ENCODE data around the gene KCNC1. TPM values are rescaled to one million over a fixed set of nuclear protein-coding genes. Genes with fewer than 3 reads are reported as not detected.

The KCNC1 gene
- polyA plus RNA-seq, 2 of the 4 experiments (the other 2 are of a cell fraction), result 0.08 TPM; not detected in 1

DNA sequence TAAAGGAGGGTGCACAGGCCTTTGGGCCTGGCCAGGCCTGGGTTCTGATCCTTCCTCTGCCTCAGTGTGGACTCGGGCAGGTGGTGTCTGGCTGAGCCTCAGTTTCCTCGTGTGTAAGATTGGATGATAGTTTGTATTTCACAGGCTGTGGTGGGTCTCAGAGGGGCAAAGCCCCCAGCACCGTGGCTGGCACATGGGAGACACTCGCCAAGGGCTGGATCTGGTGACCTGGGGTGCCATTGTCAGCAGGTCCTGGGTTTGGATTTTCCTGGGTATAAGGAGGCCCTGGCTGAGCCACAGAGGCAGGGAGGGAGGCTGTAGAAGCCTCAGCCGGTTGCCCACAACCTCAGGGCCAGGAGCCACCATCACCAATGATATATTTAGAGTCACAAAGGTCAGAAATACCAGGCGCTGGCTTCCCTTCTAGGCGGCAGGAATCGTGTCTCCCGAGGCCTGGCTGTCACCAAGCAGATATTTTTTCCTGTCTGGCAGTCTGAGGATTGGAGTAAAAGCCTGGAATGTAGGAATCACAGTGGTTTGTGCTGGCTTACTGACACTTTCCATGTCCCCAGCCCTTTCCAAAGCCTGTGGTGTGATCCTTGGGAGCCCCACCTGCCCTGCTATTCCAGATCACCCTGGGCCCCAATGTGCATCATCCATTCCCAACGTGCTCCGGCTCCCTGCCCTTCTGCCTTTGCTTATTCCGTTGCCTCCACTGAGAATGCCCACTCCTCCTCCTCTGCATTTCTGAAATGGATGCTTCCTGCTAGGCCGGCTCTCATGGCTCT, 15.6 kb downstream of the KCNC1 start:
- FAIRE-seq (no peak), DNase-seq (ENCODE audit: low read depth in 1 of 2, low spot score in 1 of 2) (no peak), ATAC-seq (no peak)
- 28% methylated on average over 13 of the region's 13 CpGs for WGBS (ENCODE audit: missing lambda C conversion rate)
- POLR2A ChIA-PET, result no interaction called here
- Histone ChIP-seq H3K4me2 (no peak overlapping the region), H3K27ac (no peak overlapping the region), H3K4me1 (no peaks in the 10 kb centered on the region), H3K9me3 (no peaks in the 10 kb centered on the region), H3K4me3 (no peak overlapping the region)
- TF ChIP-seq TP53 (CRISPR knock-in tag; IDR thresholded peaks at IDR 0.05), result no peak
- TF ChIP-seq, protein P1, sequence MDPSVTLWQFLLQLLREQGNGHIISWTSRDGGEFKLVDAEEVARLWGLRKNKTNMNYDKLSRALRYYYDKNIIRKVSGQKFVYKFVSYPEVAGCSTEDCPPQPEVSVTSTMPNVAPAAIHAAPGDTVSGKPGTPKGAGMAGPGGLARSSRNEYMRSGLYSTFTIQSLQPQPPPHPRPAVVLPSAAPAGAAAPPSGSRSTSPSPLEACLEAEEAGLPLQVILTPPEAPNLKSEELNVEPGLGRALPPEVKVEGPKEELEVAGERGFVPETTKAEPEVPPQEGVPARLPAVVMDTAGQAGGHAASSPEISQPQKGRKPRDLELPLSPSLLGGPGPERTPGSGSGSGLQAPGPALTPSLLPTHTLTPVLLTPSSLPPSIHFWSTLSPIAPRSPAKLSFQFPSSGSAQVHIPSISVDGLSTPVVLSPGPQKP (IDR thresholded peaks at IDR 0.05; ENCODE audit: low read depth, low read length), result no peak
- TF ChIP-seq, protein P2, sequence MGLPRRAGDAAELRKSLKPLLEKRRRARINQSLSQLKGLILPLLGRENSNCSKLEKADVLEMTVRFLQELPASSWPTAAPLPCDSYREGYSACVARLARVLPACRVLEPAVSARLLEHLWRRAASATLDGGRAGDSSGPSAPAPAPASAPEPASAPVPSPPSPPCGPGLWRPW (IDR thresholded peaks at IDR 0.05), result no peak
- TF ChIP-seq, protein P3, sequence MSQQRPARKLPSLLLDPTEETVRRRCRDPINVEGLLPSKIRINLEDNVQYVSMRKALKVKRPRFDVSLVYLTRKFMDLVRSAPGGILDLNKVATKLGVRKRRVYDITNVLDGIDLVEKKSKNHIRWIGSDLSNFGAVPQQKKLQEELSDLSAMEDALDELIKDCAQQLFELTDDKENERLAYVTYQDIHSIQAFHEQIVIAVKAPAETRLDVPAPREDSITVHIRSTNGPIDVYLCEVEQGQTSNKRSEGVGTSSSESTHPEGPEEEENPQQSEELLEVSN (IDR thresholded peaks at IDR 0.05; ENCODE audit: borderline replicate concordance, low read depth), result no peak
- TF ChIP-seq FOXS1 (CRISPR knock-in tag; IDR thresholded peaks at IDR 0.05), result no peak
- no peak for TF ChIP-seq GATA3 (IDR thresholded peaks at IDR 0.05; ENCODE audit: borderline replicate concordance)
- TF ChIP-seq SMC3 (IDR thresholded peaks at IDR 0.05), result no peak
- TF ChIP-seq MYC (IDR thresholded peaks at IDR 0.05; ENCODE audit: borderline replicate concordance, low read length), result no peak
- TF ChIP-seq PHF8 (IDR thresholded peaks at IDR 0.05; ENCODE audit: borderline replicate concordance, low read depth), result no peak
- TF ChIP-seq HDAC2 (IDR thresholded peaks at IDR 0.05), result no peak
- TF ChIP-seq REST (IDR thresholded peaks at IDR 0.05), result no peak
- TF ChIP-seq ESRRA (IDR thresholded peaks at IDR 0.05; ENCODE audit: borderline replicate concordance, low read length), result no peak
- CTCF ChIA-PET, result interaction anchor here (2.8 kb wide), 1 partner anchor 19 kb away, joined by 16 read pairs; no protein-coding TSS in a partner anchor

GRCh38 chr11:17750801-17751165, 16.2 kb downstream of the KCNC1 start:
- ATAC-seq (no peak), DNase-seq (ENCODE audit: low read depth in 1 of 2, low spot score in 1 of 2) (no peak), FAIRE-seq (no peak)
- Histone ChIP-seq H3K4me1 (no peaks in the 10 kb centered on the region), H3K4me2 (no peak overlapping the region), H3K9me3 (no peaks in the 10 kb centered on the region), H3K4me3 (no peak overlapping the region), H3K27ac (no peak overlapping the region)
- no peak for TF ChIP-seq CEBPB (IDR thresholded peaks at IDR 0.05)
- TF ChIP-seq EHF (CRISPR knock-in tag; IDR thresholded peaks at IDR 0.05), result no peak
- TF ChIP-seq, protein P3 (IDR thresholded peaks at IDR 0.05; ENCODE audit: borderline replicate concordance, low read depth), result no peak
- TF ChIP-seq HOXA7 (CRISPR knock-in tag; IDR thresholded peaks at IDR 0.05), result no peak
- TF ChIP-seq HOXB13 (CRISPR knock-in tag; IDR thresholded peaks at IDR 0.05; ENCODE audit: low read depth), result no peak
- no peak for TF ChIP-seq ZNF302 (CRISPR knock-in tag; IDR thresholded peaks at IDR 0.05)
- TF ChIP-seq KDM5A (IDR thresholded peaks at IDR 0.05), result no peak
- TF ChIP-seq, protein P1 (IDR thresholded peaks at IDR 0.05; ENCODE audit: low read depth, low read length), result no peak
- ChIA-PET CTCF (interaction anchor here (1.9 to 2.8 kb wide), 2 partner anchors 20 to 228 kb away, joined by 7 to 16 read pairs; no protein-coding TSS in a partner anchor), POLR2A (no interaction called here)
- WGBS (ENCODE audit: missing lambda C conversion rate), result 2% methylated on average over 2 of the region's 2 CpGs

Data from A549 (cell line).